GM18951 (cell line): ENCODE results near the gene SLC16A10.

Source experiments
- POLR2A ChIP-seq: IDR thresholded peaks from 4 replicates; pipeline ENCODE4 v1.6.1; 2011; ENCODE audit warnings: mild to moderate bottlenecking; ENCODE audit not compliant: insufficient read length, insufficient read depth; ENCODE audit errors: extremely low read depth
- in situ Hi-C: fragments of 300-500 bp; cut with MboI; formaldehyde crosslinking; loops from one replicate; pipeline ENCODE4 v1.12.0; 2022; ENCODE audit warnings: low sequenced_read_pairs, mixed read lengths, inconsistent platforms; ENCODE audit not compliant: unreplicated experiment

Gene SLC16A10

DNA sequence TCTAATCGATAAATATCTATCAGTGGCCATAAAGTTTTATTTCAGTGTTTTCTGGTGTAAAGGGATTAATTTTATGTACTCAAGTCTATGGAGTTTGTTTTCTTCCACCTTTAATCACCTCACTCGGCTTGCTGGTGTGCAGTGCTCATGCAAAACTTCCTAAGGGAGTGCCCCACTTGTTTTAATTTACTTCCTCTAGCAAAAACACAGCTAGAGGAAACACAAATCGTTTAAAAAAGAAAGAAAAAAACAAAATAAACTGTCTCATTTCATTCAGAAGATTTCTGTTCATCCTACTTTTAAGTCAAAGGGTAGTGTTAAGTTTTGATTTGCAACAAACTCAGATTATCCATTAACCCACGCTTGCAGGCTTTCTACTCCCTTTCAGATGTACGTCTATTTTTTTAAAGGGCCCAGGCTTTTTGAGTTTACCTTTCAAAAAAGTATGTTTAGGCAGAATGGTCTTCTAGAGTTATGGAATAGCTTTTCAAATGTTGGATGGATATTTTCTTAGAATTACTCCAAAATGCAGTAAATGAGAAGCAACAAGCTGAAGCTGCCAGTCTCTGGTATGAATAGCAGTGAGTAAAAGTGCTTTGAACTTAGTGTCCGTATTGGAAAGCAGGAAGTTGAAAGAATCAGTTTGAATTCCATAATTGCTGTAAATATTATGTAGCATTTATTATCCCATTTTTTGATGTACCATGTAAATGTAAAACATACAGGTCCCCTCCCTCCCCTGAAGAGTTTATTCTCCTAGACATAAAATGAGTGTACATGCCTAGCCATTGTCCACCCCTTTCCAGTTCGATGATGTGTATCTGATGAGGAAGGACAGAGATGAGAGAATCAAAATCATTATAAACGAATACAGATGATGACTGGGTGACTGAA lies 113.3 kb downstream of the SLC16A10 start:
- in situ Hi-C loops = loop anchor here (10.0 kb wide), 1 partner anchor 146 kb away; no protein-coding TSS in a partner anchor

DNA sequence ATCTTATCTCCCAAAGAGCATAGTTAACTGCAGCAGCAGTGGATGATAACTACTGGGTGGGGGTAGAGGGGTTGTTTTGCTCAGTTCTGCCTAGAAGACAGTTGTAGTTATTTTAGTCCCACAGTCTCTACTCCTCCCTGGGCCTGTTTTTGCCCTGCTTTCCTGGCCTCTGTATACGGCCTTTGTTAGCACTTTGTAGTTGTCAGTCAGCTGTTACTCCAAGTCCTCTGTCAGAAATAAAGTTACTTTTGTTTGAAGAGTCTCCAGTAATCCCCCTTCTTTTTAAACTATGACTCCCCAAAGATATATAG lies 113.9 kb downstream of the SLC16A10 start:
- in situ Hi-C loops = loop anchor here (10.0 kb wide), 1 partner anchor 146 kb away; no protein-coding TSS in a partner anchor
- no peak for TF ChIP-seq POLR2A

More for the DNA sequence above, 113.3 kb downstream of the SLC16A10 start:
- TF ChIP-seq POLR2A = no peak

DNA sequence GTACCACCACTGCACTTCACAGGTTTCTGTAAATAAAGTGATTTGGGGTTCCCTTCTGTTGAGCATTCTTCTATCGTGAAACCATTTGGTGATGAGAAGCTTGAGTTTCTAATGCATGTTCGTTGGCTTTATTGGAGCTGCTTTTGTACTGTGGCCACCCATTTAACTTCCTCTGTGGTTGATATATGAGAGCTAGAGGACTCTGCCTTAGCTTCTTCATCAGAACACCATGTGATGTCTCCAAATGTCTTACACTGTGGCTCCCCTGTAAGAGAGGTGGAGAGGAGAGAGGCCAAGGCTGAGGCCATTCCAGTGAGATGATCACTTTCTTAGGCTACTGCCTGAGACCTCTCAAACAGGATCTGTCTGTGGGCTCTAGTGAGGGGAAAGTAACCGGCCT lies 114.5 kb downstream of the SLC16A10 start:
- TF ChIP-seq POLR2A = no peak
- in situ Hi-C loops = loop anchor here (10.0 kb wide), 1 partner anchor 147 kb away; no protein-coding TSS in a partner anchor

DNA sequence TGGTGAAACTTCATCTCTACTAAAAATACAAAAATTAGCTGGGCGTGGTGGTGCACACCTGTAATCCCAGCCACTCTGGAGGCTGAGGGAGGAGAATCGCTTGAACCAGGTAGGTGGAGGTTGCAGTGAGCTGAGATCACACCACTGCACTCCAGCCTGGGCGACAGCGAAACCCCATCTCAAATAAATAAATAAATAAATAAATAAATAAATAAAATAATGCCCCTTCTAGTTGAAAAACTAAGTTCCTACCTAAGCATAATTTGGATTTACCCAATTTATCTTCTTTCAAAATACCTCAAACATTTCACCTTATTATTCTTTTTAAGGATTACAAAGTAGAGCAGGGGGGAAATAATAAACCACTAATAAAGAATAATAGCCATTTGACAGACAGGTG lies 116.2 kb downstream of the SLC16A10 start:
- in situ Hi-C loops = loop anchor here (10.0 kb wide), 1 partner anchor 149 kb away; no protein-coding TSS in a partner anchor

DNA sequence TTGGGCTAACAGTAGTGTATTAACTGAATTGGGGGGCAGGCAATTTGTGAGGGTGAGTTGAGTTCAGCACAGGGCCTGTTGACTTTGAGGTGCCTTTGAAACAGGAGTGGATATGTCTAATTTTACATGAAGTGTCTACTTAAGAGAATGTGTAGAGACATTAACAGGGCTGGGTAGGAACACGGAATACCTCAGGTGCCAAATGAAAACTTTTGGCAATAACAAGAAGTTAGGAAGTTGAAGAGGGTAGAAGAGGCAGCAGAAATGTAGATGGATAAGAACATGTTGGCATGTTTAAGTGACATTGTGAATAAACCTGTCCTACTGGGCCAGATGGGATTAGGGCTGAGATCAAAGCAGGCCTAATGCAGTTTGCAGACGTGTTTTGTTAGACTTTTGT lies 117.0 kb downstream of the SLC16A10 start:
- in situ Hi-C loops = loop anchor here (10.0 kb wide), 1 partner anchor 150 kb away; no protein-coding TSS in a partner anchor
- no peak for TF ChIP-seq POLR2A

DNA sequence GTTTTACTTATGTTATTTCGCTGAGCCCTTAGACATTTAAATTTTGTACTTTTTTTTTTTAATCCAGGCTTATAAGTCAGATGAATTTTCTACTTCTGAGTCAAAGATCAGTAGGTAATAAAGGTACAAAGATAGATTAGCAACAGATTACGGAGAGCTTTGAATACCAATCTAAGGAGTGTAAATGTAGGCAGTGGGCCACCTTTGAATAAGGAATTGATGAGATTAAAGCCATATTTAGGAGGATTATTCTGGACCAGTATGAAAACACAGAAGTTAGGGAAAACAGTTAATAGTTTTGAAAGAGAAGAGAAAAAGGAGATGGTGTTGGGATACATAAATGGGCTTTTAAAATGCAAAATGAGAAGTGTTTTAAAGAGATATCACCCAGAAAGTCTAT lies 117.6 kb downstream of the SLC16A10 start:
- no peak for TF ChIP-seq POLR2A
- in situ Hi-C loops = loop anchor here (10.0 kb wide), 1 partner anchor 150 kb away; no protein-coding TSS in a partner anchor

DNA sequence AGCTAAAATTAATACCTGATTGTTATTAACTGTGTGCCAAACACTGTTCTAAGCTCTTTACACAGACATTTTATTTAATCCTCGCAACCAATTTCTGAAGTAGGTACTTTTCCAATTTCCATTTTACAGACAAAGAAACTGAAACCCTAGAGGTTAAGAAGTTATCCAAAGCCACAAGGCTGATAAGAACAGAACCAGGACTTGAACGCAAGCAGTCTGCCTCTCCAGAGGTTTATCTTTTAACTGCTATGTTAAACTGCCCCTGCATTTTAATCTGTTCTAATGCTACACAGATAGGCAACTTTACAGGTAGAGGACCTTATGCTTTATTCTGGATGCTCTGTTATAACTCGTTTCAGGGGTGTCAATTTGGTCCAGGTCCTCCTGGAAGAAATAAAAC lies 118.2 kb downstream of the SLC16A10 start:
- TF ChIP-seq POLR2A = no peak
- in situ Hi-C loops = loop anchor here (10.0 kb wide), 1 partner anchor 151 kb away; no protein-coding TSS in a partner anchor

DNA sequence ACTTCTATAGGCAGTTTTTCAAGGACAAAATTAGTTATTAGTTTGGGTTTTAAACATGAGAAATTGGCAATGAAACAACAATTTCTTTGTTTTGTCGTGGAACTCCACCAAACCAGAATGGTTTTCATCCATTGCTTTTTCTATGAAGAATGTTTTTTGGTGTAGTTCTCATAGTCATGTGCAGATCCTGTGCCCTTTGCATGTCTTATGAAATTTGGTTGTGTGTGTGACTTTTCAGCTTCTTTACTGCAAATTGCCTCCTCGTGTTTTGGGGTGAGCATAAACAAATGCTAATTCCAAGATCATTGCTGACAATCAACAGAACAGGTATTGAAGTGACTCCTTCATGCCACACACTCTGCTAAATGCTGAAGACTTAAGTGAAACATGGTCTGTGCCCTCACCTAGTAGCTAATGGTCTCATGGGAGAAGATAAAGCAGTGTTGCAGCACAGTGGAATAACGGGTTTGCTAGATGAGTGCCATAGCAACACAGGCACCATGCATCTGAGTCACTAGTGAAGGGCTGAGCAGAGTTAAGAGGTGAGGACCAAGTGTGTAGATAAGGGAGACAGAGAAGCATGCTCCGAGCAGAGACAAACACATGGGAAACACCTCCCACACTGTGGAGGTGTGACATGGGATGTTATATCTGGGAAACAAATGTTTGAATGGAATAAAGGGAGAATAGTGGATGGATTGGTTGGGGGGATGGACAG lies 120.0 kb downstream of the SLC16A10 start:
- in situ Hi-C loops = loop anchor here (10.0 kb wide), 1 partner anchor 152 kb away; no protein-coding TSS in a partner anchor
- no peak for TF ChIP-seq POLR2A

DNA sequence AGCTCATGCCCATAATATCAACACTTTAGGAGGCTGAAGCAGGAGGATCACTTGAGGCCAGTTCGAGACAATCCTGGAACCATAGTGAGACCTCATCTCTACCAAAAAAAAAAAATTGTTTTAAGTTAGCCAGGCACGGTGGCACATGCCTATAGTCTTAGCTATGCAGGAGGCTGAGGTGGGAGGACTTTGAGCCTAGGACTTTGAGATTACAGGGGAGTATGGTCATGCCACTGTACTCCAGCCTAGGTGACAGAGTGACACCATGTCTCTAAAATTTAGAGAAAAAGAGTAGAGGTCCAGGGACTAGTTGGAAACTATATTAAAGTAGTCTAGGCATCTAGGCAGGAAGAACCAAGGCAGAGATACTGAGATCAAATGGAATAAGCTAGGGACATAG lies 121.6 kb downstream of the SLC16A10 start:
- in situ Hi-C loops = loop anchor here (10.0 kb wide), 1 partner anchor 154 kb away; no protein-coding TSS in a partner anchor

DNA sequence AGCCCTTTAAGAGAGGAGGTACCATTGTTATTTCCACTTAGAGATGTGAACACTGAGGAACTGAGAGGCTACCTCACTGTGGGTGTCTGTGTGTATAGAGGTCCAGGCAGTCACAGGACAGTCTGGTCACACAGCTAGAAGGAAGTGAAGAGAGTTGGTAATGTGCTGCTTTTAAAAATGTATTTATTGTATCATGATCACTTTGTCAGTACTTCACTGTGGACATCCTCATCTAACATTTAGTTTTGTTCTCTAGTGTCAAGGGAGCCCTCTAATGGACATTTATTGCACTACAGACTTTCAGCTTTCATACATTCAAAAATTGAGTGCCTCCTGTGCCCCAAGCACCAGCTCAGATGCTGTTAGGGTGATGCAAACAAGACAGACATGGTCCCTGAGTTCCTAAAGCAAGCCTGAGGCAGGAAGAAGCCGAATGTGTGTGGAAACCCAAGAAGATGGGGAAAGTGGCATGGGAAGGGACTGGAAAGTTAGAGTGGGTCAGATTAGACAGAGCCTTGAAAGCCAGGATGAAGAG lies 123.0 kb downstream of the SLC16A10 start:
- TF ChIP-seq POLR2A = no peak
- in situ Hi-C loops = no loop called here

More for the DNA sequence above, 121.6 kb downstream of the SLC16A10 start:
- no peak for TF ChIP-seq POLR2A

DNA sequence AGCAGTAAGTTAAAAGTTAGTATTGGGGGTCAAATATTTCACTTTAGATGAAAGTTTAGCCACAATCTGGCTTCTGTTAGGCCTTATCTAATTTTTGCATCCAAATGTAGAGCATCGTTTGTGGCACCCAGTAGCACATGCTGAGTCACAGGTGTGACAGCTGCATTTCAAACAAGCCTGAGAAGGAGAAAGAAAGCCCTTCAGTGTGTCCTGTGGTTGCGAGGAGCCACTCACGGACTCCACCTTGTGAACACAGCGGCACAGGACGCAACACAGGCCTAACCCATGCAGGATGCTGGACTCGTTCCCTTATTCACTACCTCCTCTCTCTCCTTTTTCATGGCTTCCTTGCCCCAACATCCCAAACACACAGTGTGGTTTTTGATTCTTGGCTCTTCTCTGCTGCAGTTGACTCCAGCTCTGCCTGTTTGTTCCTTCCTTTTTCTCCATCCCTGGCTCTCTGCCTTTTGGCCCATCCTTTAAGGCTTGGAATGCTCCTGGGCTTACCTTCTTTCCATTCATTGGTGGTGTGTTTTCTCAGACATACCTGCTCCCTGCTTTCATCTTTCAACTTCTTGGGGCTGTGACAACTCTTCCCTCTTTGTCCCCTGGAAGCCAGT lies 124.2 kb downstream of the SLC16A10 start:
- no peak for TF ChIP-seq POLR2A
- in situ Hi-C loops = no loop called here

DNA sequence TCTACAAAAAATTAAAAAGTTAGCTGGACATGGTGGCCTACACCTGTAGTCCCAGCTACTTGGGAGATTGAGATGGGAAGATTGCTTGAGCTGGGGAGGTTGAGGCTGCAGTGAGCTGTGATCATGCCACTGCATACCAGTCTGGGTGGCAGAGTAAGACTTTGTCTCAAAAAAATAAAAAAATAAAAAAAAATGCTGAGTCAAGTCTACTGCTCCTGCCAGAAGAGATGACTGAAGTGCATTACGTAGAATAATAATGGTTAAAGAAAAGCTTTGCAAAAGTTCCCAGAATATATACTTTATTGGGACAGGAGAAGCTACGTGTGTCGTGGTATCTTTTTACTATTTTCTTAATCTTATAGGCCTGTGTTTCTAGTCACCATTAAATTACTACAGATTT lies 125.3 kb downstream of the SLC16A10 start:
- in situ Hi-C loops = no loop called here
- no peak for TF ChIP-seq POLR2A

DNA sequence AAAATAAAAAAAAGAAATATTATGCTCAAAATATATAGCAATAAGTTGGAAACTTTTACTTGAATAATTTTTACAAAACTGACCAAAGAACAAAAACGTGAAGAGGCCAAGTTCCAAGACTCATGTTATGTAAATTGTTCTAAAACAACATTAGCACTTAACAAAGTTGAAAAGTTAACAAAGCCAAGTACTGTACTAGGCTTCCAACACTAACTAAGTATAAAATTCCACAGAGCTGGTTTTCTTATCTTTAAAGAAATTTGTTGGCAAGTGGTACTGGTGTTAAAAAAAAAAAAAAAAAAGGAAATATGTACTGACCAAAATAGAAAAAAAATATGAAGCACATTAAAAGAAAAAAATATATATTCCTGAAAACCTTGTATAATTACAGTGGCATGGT lies 127.8 kb downstream of the SLC16A10 start:
- in situ Hi-C loops = no loop called here
- no peak for TF ChIP-seq POLR2A
